Neural progenitor cell (in vitro differentiated cells): Measurements from ENCODE around the gene HBA1. TPM values are rescaled to one million over a fixed set of nuclear protein-coding genes. Genes with fewer than 3 reads are reported as not detected.
A peak's percentile ranks its signal among the peaks of the same experiment; 100 is the strongest.

Experiments used
- DNase-seq: peaks from one replicate; pipeline ENCODE4 v3.0.0-alpha.2; 2016; ENCODE audit warnings: low spot score
- H2AFZ ChIP-seq: fragments of 200-600 bp; sonication (generic); replicated peaks from 2 replicates; pipeline ENCODE4 v1.6.1; 2016; ENCODE audit warnings: antibody characterized with exemption
- H3F3A ChIP-seq: fragments of 200-600 bp; sonication (generic); 2 replicates; pipeline ENCODE4 v1.6.1; 2016; ENCODE audit warnings: antibody characterized with exemption, low read depth
- H3K27ac ChIP-seq: fragments of 200-600 bp; sonication (generic); 2 replicates; pipeline ENCODE4 v1.5.1; 2016; ENCODE audit warnings: mild to moderate bottlenecking
- H3K27me3 ChIP-seq: fragments of 200-600 bp; sonication (generic); 2 replicates; pipeline ENCODE4 v1.6.1; 2016; ENCODE audit warnings: mild to moderate bottlenecking, moderate library complexity
- H3K36me3 ChIP-seq: fragments of 200-600 bp; sonication (generic); 2 replicates; pipeline ENCODE4 v1.5.1; 2016
- H3K4me1 ChIP-seq: fragments of 200-600 bp; sonication (generic); 2 replicates; pipeline ENCODE4 v1.6.1; 2016; ENCODE audit warnings: mixed run types
- H3K4me2 ChIP-seq: fragments of 200-600 bp; sonication (generic); 2 replicates; pipeline ENCODE4 v1.6.1; 2016
- H3K4me3 ChIP-seq: fragments of 200-600 bp; sonication (generic); 2 replicates; pipeline ENCODE4 v1.5.1; 2016
- H3K79me2 ChIP-seq: fragments of 200-600 bp; sonication (generic); 2 replicates; pipeline ENCODE4 v1.6.1; 2016; ENCODE audit warnings: low read depth
- H3K9ac ChIP-seq: fragments of 200-600 bp; sonication (generic); 2 replicates; pipeline ENCODE4 v1.6.1; 2016
- H3K9me3 ChIP-seq: fragments of 200-600 bp; sonication (generic); 2 replicates; pipeline ENCODE4 v1.5.1; 2016; ENCODE audit warnings: low read depth
- H4K20me1 ChIP-seq: fragments of 200-600 bp; sonication (generic); 2 replicates; pipeline ENCODE4 v1.6.1; 2016; ENCODE audit warnings: low read depth
- H3K27ac Mint-ChIP-seq: 3 replicates; pipeline ENCODE4 v1.8.0; 2021; ENCODE audit warnings: mixed read lengths
- H3K27me3 Mint-ChIP-seq: 2 replicates; pipeline ENCODE4 v1.8.0; 2022; ENCODE audit warnings: low read depth, mild to moderate bottlenecking, inconsistent platforms, moderate library complexity, mixed read lengths; ENCODE audit not compliant: insufficient read depth
- H3K36me3 Mint-ChIP-seq: 3 replicates; pipeline ENCODE4 v1.8.0; 2021; ENCODE audit warnings: mixed read lengths
- H3K4me1 Mint-ChIP-seq: 3 replicates; pipeline ENCODE4 v1.8.0; 2021; ENCODE audit warnings: mixed read lengths
- H3K4me3 Mint-ChIP-seq: 3 replicates; pipeline ENCODE4 v1.8.0; 2021; ENCODE audit warnings: mild to moderate bottlenecking, moderate library complexity, mixed read lengths
- H3K9me3 Mint-ChIP-seq: 3 replicates; pipeline ENCODE4 v1.8.0; 2020; ENCODE audit warnings: mixed read lengths
- EZH2 ChIP-seq: fragments of 200-600 bp; sonication (generic); IDR thresholded peaks from 2 replicates; pipeline ENCODE4 v1.6.1; 2017; ENCODE audit warnings: antibody characterized with exemption, mild to moderate bottlenecking, moderate library complexity
- EZH2phosphoT487 ChIP-seq: fragments of 200-600 bp; sonication (generic); IDR thresholded peaks from 2 replicates; pipeline ENCODE4 v1.6.1; 2017; ENCODE audit warnings: antibody characterized with exemption
- total RNA-seq: library from RNA; depleted of rRNA; stranded (reverse); fragments of >200 nt; gene quantifications from 2 replicates; pipeline ENCODE4 v1.2.3, GENCODE V29; 2015; ENCODE audit warnings: low replicate concordance
- TF ChIP-seq, protein P1 (sequence below): fragments of 200-600 bp; sonication (generic); IDR thresholded peaks from 2 replicates; pipeline ENCODE4 v1.5.1; 2017; ENCODE audit warnings: antibody characterized with exemption, mild to moderate bottlenecking

HBA1 gene
- total RNA-seq, 1 donor from 2014 or later, result not detected

DNA sequence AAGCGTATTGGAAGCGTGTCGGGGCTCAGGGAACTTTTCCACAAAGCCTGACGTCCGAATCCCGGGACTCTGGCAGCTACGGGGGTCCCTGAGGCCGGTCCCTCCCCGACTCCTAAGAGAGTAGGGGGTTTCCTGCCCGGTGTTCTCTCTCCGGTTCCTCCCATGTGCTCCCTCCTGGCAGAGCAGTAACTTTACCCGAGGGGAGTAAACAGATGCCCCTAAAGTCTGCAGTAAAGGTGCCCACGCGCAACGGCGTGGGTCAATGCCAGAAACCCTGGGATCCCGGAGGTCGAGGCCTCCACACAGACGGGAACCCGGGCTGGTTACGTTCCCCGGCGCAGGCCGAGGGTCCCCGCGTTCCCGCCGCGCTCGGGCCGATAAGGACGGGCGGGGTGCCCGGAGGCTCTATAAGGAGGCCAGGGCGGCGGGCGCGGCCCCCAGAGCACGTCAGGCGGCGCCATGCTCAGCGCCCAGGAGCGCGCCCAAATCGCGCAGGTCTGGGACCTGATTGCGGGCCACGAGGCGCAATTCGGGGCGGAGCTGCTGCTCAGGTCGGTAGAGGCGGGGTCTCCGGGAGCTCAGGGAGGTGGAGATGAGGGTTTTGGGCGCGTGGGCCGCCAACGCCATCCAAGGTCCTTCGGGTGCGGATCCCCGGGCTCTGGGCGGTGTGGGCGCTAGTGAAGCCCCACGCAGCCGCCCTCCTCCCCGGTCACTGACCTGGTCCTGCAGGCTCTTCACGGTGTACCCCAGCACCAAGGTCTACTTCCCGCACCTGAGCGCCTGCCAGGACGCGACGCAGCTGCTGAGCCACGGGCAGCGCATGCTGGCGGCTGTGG lies 10.7 kb upstream of the HBA1 start, which contains the start of gene HBM:
Gene HBM, plus strand, starts transcription at position 440 of the 836 bp plus-strand sequence. Its CDS starts 20 bp downstream, at position 460.
- H3K27me3 Mint-ChIP-seq, result peaks cover 65% of the 10 kb centered on the region
- TF ChIP-seq EZH2phosphoT487 (peak; percentile 99), EZH2 (peak; percentile 100)
- TF ChIP-seq, protein P1, sequence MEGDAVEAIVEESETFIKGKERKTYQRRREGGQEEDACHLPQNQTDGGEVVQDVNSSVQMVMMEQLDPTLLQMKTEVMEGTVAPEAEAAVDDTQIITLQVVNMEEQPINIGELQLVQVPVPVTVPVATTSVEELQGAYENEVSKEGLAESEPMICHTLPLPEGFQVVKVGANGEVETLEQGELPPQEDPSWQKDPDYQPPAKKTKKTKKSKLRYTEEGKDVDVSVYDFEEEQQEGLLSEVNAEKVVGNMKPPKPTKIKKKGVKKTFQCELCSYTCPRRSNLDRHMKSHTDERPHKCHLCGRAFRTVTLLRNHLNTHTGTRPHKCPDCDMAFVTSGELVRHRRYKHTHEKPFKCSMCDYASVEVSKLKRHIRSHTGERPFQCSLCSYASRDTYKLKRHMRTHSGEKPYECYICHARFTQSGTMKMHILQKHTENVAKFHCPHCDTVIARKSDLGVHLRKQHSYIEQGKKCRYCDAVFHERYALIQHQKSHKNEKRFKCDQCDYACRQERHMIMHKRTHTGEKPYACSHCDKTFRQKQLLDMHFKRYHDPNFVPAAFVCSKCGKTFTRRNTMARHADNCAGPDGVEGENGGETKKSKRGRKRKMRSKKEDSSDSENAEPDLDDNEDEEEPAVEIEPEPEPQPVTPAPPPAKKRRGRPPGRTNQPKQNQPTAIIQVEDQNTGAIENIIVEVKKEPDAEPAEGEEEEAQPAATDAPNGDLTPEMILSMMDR, result no peak
- Histone ChIP-seq H4K20me1 (peaks cover 52% of the 10 kb centered on the region), H3K9ac (no peak within 1 kb of the TSS), H3K27me3 (peaks cover 84% of the 10 kb centered on the region), H3K79me2 (no peaks in the 10 kb centered on the region), H3K36me3 (no peaks in the 10 kb centered on the region), H3K9me3 (no peaks in the 10 kb centered on the region), H3K4me3 (peak within 1 kb of the TSS; percentile 43), H3F3A (peaks cover 10% of the 10 kb centered on the region), H2AFZ (no peak within 1 kb of the TSS), H3K4me1 (peaks cover 11% of the 10 kb centered on the region), H3K4me2 (peak within 1 kb of the TSS; percentile 71), H3K27ac (no peak within 1 kb of the TSS)
- H3K27ac Mint-ChIP-seq, result no peak within 1 kb of the TSS
- peaks cover 3% of the 10 kb centered on the region for H3K9me3 Mint-ChIP-seq
- peaks cover 3% of the 10 kb centered on the region for H3K4me1 Mint-ChIP-seq
- H3K36me3 Mint-ChIP-seq, result peaks cover under 1% of the 10 kb centered on the region
- peak within 1 kb of the TSS; percentile 57 for H3K4me3 Mint-ChIP-seq
- peak; percentile 43 for DNase-seq

DNA sequence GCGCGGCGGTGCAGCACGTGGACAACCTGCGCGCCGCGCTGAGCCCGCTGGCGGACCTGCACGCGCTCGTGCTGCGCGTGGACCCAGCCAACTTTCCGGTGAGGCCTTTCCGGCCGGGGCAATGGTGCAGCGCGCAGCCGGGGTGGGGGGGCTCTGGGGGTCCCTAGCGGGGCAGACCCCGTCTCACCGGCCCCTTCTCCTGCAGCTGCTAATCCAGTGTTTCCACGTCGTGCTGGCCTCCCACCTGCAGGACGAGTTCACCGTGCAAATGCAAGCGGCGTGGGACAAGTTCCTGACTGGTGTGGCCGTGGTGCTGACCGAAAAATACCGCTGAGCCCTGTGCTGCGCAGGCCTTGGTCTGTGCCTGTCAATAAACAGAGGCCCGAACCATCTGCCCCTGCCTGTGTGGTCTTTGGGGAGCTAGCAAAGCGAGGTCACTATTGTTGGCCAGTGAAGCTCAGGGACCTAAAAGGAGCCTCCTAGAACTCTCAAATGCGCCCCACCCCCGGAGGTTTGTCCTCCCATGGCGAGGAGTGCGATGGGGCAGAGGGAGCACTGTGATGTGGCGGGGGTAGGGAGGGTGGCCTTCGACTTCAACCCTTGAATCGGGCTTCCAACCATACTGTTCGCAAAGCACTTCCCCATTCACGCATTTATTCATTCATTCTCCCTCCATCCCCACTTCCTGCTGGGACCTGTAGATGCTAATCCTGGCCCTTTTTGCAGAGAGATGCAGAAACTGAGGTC lies 9.9 kb upstream of the HBA1 start:
- Histone ChIP-seq H2AFZ (no peak overlapping the region), H3K9ac (no peak overlapping the region), H3K79me2 (no peaks in the 10 kb centered on the region), H3K27me3 (peaks cover 84% of the 10 kb centered on the region), H3K4me2 (no peak overlapping the region), H3K4me1 (peaks cover 11% of the 10 kb centered on the region), H3K4me3 (no peak overlapping the region), H3K9me3 (no peaks in the 10 kb centered on the region), H4K20me1 (peaks cover 56% of the 10 kb centered on the region), H3K27ac (no peak overlapping the region), H3F3A (peaks cover 10% of the 10 kb centered on the region), H3K36me3 (no peaks in the 10 kb centered on the region)
- DNase-seq, result peak; percentile 43
- H3K36me3 Mint-ChIP-seq, result peaks cover 3% of the 10 kb centered on the region
- no peak overlapping the region for H3K4me3 Mint-ChIP-seq
- TF ChIP-seq EZH2phosphoT487, result peak; percentile 5
- no peak for TF ChIP-seq EZH2
- no peak overlapping the region for H3K27ac Mint-ChIP-seq
- H3K27me3 Mint-ChIP-seq, result peaks cover 66% of the 10 kb centered on the region
- H3K9me3 Mint-ChIP-seq, result peaks cover 5% of the 10 kb centered on the region
- H3K4me1 Mint-ChIP-seq, result peaks cover 3% of the 10 kb centered on the region

DNA sequence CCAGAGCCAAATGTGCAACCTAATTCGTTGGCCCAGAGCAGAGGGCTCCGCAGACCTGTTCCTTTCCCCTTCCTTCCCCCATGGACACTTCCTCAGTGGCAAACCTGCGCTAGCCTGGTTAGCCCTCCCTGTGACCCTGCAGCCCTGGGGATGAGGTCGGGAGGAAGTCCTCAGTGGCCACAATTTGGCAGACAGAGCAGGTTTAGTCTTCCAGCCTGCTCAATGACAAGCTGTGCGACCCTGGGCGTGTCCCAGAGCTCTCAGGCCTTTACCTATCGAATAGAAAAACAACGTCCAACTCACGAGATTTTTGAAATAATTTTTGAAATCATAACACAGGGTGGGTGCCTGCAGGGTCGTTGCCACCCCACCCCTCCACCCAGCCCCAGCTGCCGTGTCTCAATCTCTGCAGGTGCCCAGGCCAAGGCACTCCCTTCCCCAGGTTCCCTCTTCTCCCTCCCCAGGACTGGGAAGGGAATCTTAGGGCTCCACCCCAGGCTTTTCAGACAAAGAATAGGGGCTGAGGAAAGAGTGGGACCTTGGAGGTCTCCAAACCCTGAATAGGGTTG lies 9.3 kb upstream of the HBA1 start:
- H3K4me3 Mint-ChIP-seq, result no peak overlapping the region
- no peak for DNase-seq
- peaks cover 5% of the 10 kb centered on the region for H3K9me3 Mint-ChIP-seq
- Histone ChIP-seq H3K4me1 (peaks cover 11% of the 10 kb centered on the region), H3F3A (peaks cover 10% of the 10 kb centered on the region), H4K20me1 (peaks cover 60% of the 10 kb centered on the region), H3K9me3 (no peaks in the 10 kb centered on the region), H3K36me3 (no peaks in the 10 kb centered on the region), H3K27ac (no peak overlapping the region), H3K4me3 (no peak overlapping the region), H2AFZ (no peak overlapping the region), H3K4me2 (no peak overlapping the region), H3K79me2 (no peaks in the 10 kb centered on the region), H3K9ac (no peak overlapping the region), H3K27me3 (peaks cover 84% of the 10 kb centered on the region)
- H3K27me3 Mint-ChIP-seq, result peaks cover 65% of the 10 kb centered on the region
- H3K4me1 Mint-ChIP-seq, result peaks cover 3% of the 10 kb centered on the region
- H3K36me3 Mint-ChIP-seq, result peaks cover 3% of the 10 kb centered on the region
- H3K27ac Mint-ChIP-seq, result no peak overlapping the region
- TF ChIP-seq, protein P1, result no peak
- no peak for TF ChIP-seq EZH2phosphoT487
- no peak for TF ChIP-seq EZH2
